Common myeloid progenitor, CD34-positive (primary cell): ENCODE results near the gene ATF4.
A peak's percentile ranks its signal among the peaks of the same experiment; 100 is the strongest.
"Not testable (repeated sequence)": the region's sequence is repeated elsewhere in the genome, so short reads cannot be mapped to it uniquely, and the experiment has no call there.

Experiments
- CTCF ChIA-PET: fragments of 350-600 bp; sonication (Branson Sonifier 250); formaldehyde crosslinking; loops from one replicate; lab custom pipeline; 2021; ENCODE audit warnings: antibody characterized with exemption; lab: Charles Lee
- POLR2A ChIA-PET: fragments of 350-600 bp; sonication (Branson Sonifier 250); formaldehyde crosslinking; loops from one replicate; lab custom pipeline; 2021; ENCODE audit warnings: antibody characterized with exemption; lab: Charles Lee
- DNase-seq, 3 donors: peaks; one replicate each; pipeline versions ENCODE4 v3.0.0 to v3.0.0-alpha.2; 2013
- H3K27ac ChIP-seq, 2 experiments: 1 replicate in 1 of 2; 2 replicates in 1 of 2; pipeline ENCODE4 v1.7.0; 2013; ENCODE audit warnings: inconsistent platforms in 2 of 2, low read length in 2 of 2, mild to moderate bottlenecking in 2 of 2, low read depth in 1 of 2, moderate library complexity in 1 of 2; ENCODE audit not compliant: severe bottlenecking in 2 of 2, insufficient read depth in 1 of 2, poor library complexity in 1 of 2
- H3K27me3 ChIP-seq, 5 experiments: replicated peaks in 2 of 5; 1 replicate in 3 of 5; 2 replicates in 2 of 5; pipeline versions ENCODE4 v1.6.1 to v1.7.0; 2013; ENCODE audit warnings: low read length in 4 of 5, mild to moderate bottlenecking in 2 of 5, moderate library complexity in 2 of 5, inconsistent platforms in 1 of 5; ENCODE audit not compliant: insufficient read depth in 5 of 5, control insufficient read depth in 4 of 5
- H3K36me3 ChIP-seq, 4 experiments: 1 replicate in 2 of 4; 2 replicates in 2 of 4; pipeline versions ENCODE4 v1.6.1 to v1.7.0; 2013; ENCODE audit warnings: low read length in 3 of 4, control low read depth in 1 of 4, mild to moderate bottlenecking in 1 of 4; ENCODE audit not compliant: control insufficient read depth in 4 of 4, insufficient read depth in 4 of 4
- H3K4me1 ChIP-seq, 4 experiments: 1 replicate in 3 of 4; 2 replicates in 1 of 4; pipeline versions ENCODE4 v1.6.1 to v1.7.1; 2013; ENCODE audit warnings: low read length in 3 of 4, mild to moderate bottlenecking in 3 of 4, control low read depth in 1 of 4, inconsistent platforms in 1 of 4, moderate library complexity in 1 of 4; ENCODE audit not compliant: control insufficient read depth in 4 of 4, insufficient read depth in 4 of 4; ENCODE audit errors: control extremely low read depth in 1 of 4
- H3K4me3 ChIP-seq, 7 experiments: 1 replicate in 4 of 7; 2 replicates in 3 of 7; pipeline versions ENCODE4 v1.5.1 to v1.7.0; 2013; ENCODE audit warnings: mild to moderate bottlenecking in 7 of 7, low read length in 6 of 7, moderate library complexity in 6 of 7, inconsistent platforms in 2 of 7, low read depth in 2 of 7, control low read depth in 1 of 7; ENCODE audit not compliant: insufficient read depth in 4 of 7, control insufficient read depth in 1 of 7; ENCODE audit errors: extremely low read depth in 1 of 7
- H3K9me3 ChIP-seq, 5 experiments: 1 replicate in 4 of 5; 2 replicates in 1 of 5; pipeline versions ENCODE4 v1.6.1 to v1.7.1; 2013; ENCODE audit warnings: low read length in 4 of 5, mild to moderate bottlenecking in 2 of 5, inconsistent platforms in 1 of 5, low read depth in 1 of 5, moderate library complexity in 1 of 5; ENCODE audit not compliant: control insufficient read depth in 4 of 5, insufficient read depth in 2 of 5; ENCODE audit errors: control extremely low read depth in 1 of 5
- WGBS: methylation state at CpG from one replicate; pipeline ENCODE4 v1.1.5; 2013; ENCODE audit not compliant: insufficient coverage; 5-methylcytosine and 5-hydroxymethylcytosine counted together

ATF4 gene

DNA sequence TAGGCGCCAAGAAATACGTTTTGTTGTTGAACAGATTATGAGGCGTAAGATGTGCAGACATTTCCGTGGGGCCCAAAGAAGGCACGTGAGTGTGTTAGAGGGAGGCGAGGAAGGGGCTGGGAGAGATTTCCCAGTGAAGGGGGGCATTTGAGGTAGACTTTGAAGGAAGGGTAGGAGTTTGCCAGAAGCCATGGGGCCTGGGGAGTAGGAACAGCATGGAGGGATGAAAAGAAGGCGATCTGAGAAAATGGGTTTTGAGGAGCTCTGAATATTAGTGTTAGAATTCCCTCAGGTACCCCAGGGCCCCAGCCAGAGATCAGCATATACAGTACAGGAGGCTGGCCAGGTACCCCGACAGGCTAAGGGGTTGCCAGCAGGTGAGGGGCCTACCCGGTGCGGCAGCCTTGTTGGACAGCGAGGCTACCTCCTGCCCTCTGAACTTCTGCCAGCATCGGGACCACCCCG is 18.7 kb upstream of the ATF4 start:
- peaks cover 12 to 20% (median 18%) of the 10 kb centered on the region in 4 experiments for H3K4me1 ChIP-seq
- CTCF ChIA-PET, result interaction anchor here (0.6 to 2.2 kb wide), 14 partner anchors 8 to 534 kb away, joined by 3 to 11 read pairs (median 4); no protein-coding TSS in a partner anchor
- DNase-seq, result peak in 1 of 3 donors; percentile 16
- POLR2A ChIA-PET, result interaction anchor here (0.6 to 1.5 kb wide), 6 partner anchors 12 to 182 kb away, joined by 3 to 12 read pairs (median 3); partner anchors contain the start of genes ATF4 and RPL3
- peak overlapping the region in 1 of 2 experiments; percentile 66 for H3K27ac ChIP-seq
- WGBS, result 52% methylated on average over 11 of the region's 13 CpGs
- peak overlapping the region; percentile 55 to 95 (median 86) for H3K4me3 ChIP-seq
- H3K9me3 ChIP-seq, result no peaks in the 10 kb centered on the region
- peaks cover 6 to 31% (median 23%) of the 10 kb centered on the region in 4 experiments for H3K36me3 ChIP-seq
- H3K27me3 ChIP-seq, result no peaks in the 10 kb centered on the region

GRCh38 chr22:39502109-39502788 is 18.1 kb upstream of the ATF4 start, which contains the start of gene MIEF1:
Gene MIEF1, plus strand, starts transcription at chr22:39502290. Its CDS starts 9,005 bp downstream, at chr22:39511295.
- ChIA-PET POLR2A (interaction anchor here (0.6 to 1.5 kb wide), 8 partner anchors 12 to 449 kb away, joined by 3 to 12 read pairs (median 3); partner anchors contain the start of genes ATF4 and RPL3), CTCF (interaction anchor here (0.6 to 2.2 kb wide), 13 partner anchors 8 to 533 kb away, joined by 3 to 11 read pairs (median 4); no protein-coding TSS in a partner anchor)
- peak within 1 kb of the TSS; percentile 58 to 85 for H3K27ac ChIP-seq
- WGBS, result under 1% methylated on average over 46 of the region's 58 CpGs
- peaks cover 7 to 35% (median 27%) of the 10 kb centered on the region in 4 experiments for H3K36me3 ChIP-seq
- H3K4me1 ChIP-seq, result peaks cover 12 to 20% (median 17%) of the 10 kb centered on the region in 4 experiments
- no peaks in the 10 kb centered on the region for H3K27me3 ChIP-seq
- peak within 1 kb of the TSS; percentile 55 to 95 (median 86) for H3K4me3 ChIP-seq
- no peaks in the 10 kb centered on the region for H3K9me3 ChIP-seq
- DNase-seq, result peak; percentile 94 to 95 (median 95)

DNA sequence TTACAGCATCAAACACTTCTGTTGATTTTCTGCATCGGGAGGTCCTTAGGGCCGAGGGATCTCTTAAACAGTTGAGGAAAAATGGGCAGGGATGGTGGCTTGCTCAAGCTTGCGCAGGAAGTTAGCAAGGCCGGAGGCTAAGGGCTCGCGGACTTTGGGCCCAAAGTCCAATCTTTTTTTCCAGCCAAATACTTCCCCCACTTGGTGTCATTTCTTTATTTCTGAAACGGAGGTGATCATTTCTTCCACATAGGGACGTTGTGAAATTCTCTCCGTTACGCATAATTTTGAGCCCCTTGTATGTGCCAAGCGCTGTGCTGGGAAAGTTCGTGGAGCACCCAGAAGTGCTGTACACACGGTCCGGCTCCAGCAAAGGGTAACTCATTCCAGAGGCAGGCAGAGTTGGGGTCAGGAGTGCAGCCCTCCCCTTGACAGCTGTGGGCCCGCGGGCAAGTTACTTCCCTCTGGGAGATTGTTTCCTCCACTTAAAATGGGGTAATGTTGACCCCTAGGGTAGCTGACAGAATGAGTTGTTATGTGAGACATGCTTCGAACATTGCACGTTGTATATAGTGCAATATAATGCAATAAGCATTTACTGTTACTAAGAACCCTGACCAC is 17.5 kb upstream of the ATF4 start:
- DNase-seq, result no peak
- 14% methylated on average over 12 of the region's 18 CpGs for WGBS
- peaks cover 12 to 20% (median 17%) of the 10 kb centered on the region in 4 experiments for H3K4me1 ChIP-seq
- H3K27me3 ChIP-seq, result no peaks in the 10 kb centered on the region
- POLR2A ChIA-PET, result interaction anchor here (1.2 to 1.5 kb wide), 4 partner anchors 17 to 183 kb away, joined by 3 to 12 read pairs (median 4); partner anchors contain the start of genes ATF4 and RPL3
- peak overlapping the region; percentile 55 to 95 (median 86) for H3K4me3 ChIP-seq
- peak overlapping the region; percentile 58 to 85 for H3K27ac ChIP-seq
- CTCF ChIA-PET, result interaction anchor here (1.1 to 5.6 kb wide), 7 partner anchors 8 to 26 kb away, joined by 3 to 42 read pairs (median 5); no protein-coding TSS in a partner anchor
- no peaks in the 10 kb centered on the region for H3K9me3 ChIP-seq
- peaks cover 7 to 40% (median 29%) of the 10 kb centered on the region in 4 experiments for H3K36me3 ChIP-seq

GRCh38 chr22:39503630-39504029 is 16.7 kb upstream of the ATF4 start:
- H3K4me3 ChIP-seq, result peak overlapping the region in 5 of 7 experiments; percentile 80 to 95 (median 86)
- H3K27ac ChIP-seq, result peak overlapping the region in 1 of 2 experiments; percentile 85
- 100% methylated on average over 2 of the region's 6 CpGs for WGBS
- peak in 1 of 3 donors; percentile 23 for DNase-seq
- POLR2A ChIA-PET, result no interaction called here
- H3K36me3 ChIP-seq, result peaks cover 7 to 47% (median 36%) of the 10 kb centered on the region in 4 experiments
- CTCF ChIA-PET, result interaction anchor here (1.2 to 5.6 kb wide), 4 partner anchors 9 to 25 kb away, joined by 3 to 42 read pairs (median 9); no protein-coding TSS in a partner anchor
- H3K9me3 ChIP-seq, result no peaks in the 10 kb centered on the region
- peaks cover 12 to 20% (median 17%) of the 10 kb centered on the region in 4 experiments for H3K4me1 ChIP-seq
- H3K27me3 ChIP-seq, result no peaks in the 10 kb centered on the region

DNA sequence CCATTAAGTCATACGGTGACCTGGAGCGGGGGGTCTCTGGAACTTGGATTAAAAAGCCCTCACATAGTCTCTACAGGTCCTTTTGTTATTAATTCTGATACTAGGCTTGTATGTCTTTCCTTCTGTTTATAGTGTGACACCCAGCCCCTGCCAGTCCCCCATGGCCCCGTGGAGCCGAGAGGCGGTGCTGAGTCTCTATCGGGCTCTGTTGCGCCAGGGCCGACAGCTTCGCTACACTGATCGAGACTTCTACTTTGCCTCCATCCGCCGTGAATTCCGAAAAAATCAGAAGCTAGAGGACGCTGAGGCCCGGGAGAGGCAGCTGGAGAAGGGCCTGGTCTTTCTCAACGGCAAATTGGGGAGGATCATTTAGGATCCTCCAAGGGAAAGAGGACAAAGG is 16.3 kb upstream of the ATF4 start:
- no peak for DNase-seq
- POLR2A ChIA-PET, result no interaction called here
- H3K36me3 ChIP-seq, result peaks cover 7 to 51% (median 38%) of the 10 kb centered on the region in 4 experiments
- 98% methylated on average over 16 of the region's 16 CpGs for WGBS
- H3K4me3 ChIP-seq, result no peak overlapping the region
- H3K27me3 ChIP-seq, result no peaks in the 10 kb centered on the region
- CTCF ChIA-PET, result interaction anchor here (1.4 to 5.6 kb wide), 2 partner anchors 8 to 12 kb away, joined by 7 to 42 read pairs; no protein-coding TSS in a partner anchor
- no peaks in the 10 kb centered on the region for H3K9me3 ChIP-seq
- peaks cover 12 to 20% (median 17%) of the 10 kb centered on the region in 4 experiments for H3K4me1 ChIP-seq
- H3K27ac ChIP-seq, result no peak overlapping the region

GRCh38 chr22:39507021-39507420 is 13.3 kb upstream of the ATF4 start:
- peaks cover 12 to 13% (median 12%) of the 10 kb centered on the region in 4 experiments for H3K4me1 ChIP-seq
- CTCF ChIA-PET, result interaction anchor here (1.2 to 13.0 kb wide), 3 partner anchors 9 to 15 kb away, joined by 3 to 254 read pairs (median 42); no protein-coding TSS in a partner anchor
- 97% methylated on average over 4 of the region's 10 CpGs for WGBS
- H3K9me3 ChIP-seq, DNase-seq, H3K27me3 ChIP-seq, H3K27ac ChIP-seq, POLR2A ChIA-PET, H3K4me3 ChIP-seq: not testable (repeated sequence)
- H3K36me3 ChIP-seq, result peaks cover 11 to 81% (median 62%) of the 10 kb centered on the region in 4 experiments
